NCI-H2171 (cell line): ENCODE results near the gene EEFSEC.

ENCODE experiments used
- DNase-seq: peaks from one replicate; lab custom pipeline; 2025; lab: John Stamatoyannopoulos, UW

The EEFSEC gene

DNA sequence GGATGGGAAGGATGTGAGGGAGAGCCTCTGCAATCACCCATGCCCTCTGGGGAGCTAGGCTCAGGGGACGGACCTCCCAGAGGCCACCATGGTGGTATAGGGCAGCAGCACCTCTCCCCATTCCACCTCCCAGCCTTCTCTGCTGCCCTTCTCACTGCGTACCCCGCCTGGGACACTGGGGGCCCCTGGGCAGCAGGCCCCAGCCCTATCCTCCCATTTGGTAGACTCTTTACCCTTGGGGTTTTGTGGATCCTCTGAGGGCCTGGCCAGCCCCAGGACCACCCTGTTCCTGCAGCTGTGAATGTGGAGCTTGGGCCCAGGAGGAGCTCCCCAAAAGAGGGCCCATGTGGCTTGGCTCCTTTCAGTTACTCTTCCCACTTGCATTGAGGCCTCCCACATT, 181.5 kb downstream of the EEFSEC start:
- no peak for DNase-seq

DNA sequence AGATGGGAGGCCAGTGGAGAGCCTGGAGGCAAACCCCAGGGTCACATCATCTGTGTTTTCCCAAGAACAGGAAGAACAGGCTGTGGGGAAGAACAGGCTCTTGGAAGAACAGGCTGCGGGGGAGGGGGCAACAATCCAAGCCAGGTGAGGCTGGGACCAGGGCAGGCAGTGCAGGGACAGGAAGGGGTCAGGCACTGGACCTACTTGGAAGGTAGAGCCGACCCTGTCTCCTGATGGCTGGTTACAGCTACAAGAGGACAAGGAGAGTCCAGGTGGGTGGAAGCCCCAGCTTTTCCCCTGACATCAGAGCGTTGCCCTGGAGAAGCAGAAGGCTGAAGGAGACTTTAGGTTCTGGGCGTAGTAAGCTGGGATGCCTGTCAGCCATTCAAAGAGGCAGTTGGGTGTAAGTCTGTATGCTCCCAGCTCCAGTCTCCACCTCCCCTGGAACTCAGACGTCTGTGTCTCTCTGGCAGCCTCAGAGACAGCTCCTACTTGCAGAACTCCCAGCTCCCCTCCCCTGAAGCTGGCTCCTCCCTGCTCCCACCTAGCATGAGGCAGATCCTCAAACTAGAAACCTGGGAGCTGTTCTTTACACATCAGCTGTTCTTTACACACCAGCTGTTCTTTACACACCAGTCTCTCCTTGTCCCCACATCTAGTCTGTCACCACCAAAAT, 182.5 kb downstream of the EEFSEC start:
- peak; percentile 21 for DNase-seq

GRCh38 chr3:128336337-128337156, 183.3 kb downstream of the EEFSEC start:
- DNase-seq: no peak

DNA sequence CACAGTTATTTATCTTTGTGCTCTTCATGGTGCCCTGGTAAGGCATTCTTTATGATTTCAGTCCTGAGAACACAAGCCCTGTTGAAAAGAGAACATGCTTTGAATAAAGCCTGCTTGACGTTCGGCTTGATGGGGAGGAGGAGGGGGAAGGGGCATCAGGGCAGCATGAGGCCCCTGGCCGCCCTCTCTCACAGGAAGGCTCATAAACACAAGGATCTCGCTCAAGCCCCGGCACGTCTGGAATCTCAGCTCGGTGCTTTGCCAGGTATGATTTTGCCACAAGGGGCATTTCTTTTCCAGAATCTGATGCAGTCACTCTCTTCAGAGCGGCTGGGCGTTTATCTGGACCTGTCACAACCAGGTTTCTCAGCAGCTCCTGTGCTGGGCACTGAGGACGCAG, 184.0 kb downstream of the EEFSEC start:
- peak; percentile 70 for DNase-seq

GRCh38 chr3:128338536-128339330, 185.5 kb downstream of the EEFSEC start:
- no peak for DNase-seq

- DNase-seq: no peak
These were observed 186.3 kb downstream of the EEFSEC start for GRCh38 chr3:128339491-128340012.

DNA sequence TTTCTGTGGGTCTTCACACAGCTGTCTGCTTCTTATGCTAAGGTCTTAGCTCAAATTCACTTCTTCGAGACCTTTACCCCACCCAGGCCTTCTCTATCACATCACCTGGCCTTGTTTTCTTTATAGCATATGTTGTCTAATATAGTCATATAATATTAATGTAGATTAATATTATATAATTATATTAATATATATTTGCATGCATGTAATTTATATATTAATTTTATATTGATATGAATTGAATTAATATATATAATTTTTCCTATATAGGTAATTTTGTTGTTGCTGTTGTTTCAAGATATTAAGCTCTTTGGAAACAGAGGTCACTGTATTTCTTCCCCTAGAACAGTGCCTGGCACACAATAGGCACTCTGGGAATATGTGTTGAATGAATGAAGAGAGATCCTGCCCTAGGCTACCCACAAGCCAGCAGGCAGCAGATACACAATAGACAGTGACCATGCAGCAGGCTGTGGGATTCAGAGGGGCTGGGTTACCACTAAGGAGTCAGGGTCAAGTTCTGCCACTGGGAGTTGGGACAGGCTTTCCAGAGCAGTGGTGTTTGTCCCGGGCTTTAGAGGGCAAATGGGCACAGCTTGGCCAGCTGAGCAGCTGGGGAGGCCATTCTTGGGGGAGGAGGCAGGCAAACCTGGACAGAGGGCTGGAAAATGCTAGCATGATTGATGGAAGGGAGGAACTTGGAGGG, 187.1 kb downstream of the EEFSEC start:
- no peak for DNase-seq

DNA sequence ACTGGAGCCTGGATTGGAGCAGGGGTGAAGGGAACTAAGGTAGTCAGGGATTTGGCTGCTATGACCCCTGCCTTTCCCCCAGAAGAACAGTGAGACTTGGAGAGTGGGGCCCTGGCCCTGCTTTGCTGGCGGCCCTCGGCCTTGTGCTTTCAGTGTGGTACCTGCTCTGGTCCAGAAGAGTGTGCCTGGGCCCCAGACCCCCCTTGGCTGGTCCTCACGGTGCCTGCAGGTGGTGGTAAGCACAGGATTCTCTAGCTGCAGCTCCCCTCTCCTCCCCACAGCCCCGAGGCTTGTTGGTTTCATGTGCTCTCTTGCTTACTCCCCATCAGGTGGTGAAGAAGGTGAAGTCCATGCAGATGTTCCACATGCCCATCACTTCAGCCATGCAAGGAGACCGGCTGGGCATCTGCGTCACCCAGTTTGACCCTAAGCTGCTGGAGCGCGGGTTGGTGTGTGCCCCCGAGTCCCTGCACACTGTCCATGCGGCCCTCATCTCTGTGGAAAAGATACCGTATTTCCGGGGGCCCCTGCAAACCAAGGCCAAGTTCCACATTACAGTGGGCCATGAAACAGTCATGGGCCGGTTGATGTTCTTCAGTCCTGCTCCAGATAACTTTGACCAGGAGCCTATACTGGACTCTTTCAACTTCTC, 187.7 kb downstream of the EEFSEC start:
- no peak for DNase-seq

GRCh38 chr3:128341659-128342395, 188.5 kb downstream of the EEFSEC start:
- DNase-seq: no peak

DNA sequence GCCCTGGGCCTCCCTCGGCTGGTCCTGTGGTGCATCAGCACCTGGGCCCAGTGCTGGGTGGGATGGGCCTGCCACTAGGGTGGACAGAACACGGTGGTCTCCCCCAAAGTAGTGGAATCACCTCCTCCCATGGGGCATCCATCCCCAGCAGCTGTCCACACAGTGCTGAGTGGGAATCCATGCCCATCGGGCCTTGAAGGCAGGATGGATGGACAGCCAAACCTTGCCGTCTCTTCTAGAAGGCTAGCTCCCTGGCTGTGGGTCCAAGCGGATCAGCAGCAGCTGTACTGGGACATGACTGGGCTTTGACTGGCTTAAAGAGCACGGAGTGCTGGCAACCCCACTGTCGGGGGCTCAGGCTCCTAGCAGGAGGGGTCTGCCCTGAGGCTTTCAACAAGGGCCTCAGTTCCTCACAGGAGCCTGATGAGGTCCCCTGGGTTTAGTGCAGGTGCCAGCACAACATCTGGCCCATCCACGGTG, 189.5 kb downstream of the EEFSEC start:
- DNase-seq: no peak

DNA sequence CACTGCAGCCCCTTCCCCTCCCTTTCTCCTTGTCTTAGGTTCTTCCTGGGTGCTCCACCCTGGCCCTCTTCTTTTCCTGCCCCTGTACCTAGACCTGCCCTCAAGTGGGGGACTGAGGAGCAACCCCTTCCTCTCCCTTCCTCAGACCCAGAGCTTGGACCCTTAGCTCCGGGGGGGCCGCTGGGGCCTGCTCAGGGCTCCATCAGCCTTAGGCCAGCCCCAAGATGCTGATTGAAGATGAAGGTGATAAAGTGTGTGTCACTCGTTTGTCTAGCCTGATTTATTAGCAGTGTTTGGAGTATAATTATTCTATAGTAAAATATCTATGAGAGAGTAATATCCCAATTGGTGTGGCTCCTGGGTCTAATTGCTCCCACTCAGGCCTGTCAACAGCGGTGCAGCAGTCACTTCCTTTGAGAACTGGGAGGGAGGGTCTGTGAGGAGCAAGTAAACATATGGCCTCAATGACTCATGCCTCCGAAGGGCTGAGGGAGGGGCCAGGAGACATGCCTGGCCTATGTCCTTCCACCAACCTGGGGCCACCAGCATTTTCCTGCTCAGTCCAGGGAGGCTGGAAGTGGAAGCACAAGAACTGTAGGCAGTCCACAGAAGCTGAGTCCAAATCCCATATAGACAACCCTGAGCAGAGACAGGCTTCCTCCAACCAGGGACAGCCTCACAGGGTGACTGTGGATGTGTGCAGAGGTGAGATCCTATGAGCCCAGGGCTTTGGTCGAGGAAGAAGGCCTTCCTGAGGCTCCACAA, 190.2 kb downstream of the EEFSEC start:
- peak; percentile 53 for DNase-seq

DNA sequence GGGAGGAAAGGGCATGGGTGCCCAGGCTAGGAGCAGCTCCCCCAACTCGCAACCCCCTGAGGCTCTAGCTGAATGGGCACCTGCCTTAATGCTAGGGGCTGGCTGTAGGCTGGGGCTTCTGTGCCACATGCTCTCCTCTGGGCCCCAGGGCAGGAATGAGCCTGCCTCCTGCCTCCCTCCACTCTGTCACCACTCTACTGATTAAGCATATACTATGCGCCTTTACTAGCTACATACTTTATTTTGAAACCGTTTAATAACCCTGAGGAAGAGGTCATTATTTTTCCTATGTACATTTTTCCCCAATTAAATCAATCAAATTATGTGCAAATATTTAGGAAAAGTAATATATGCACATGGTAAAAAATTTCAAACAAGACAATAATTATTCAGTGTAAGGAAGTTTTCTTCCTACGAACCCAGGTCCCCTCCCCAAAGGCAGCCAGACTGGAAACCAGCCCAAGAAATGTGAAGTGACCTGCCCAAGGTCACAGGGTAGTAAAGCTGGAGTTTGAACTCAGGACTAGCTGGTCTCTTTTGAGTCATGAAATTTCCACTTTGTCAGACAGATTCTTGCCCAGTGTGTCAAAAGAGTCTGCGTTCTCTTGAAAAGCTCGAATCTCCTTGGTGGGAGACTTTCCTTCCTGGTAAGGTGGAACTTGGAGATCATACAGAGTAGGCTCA, 190.9 kb downstream of the EEFSEC start:
- no peak for DNase-seq

DNA sequence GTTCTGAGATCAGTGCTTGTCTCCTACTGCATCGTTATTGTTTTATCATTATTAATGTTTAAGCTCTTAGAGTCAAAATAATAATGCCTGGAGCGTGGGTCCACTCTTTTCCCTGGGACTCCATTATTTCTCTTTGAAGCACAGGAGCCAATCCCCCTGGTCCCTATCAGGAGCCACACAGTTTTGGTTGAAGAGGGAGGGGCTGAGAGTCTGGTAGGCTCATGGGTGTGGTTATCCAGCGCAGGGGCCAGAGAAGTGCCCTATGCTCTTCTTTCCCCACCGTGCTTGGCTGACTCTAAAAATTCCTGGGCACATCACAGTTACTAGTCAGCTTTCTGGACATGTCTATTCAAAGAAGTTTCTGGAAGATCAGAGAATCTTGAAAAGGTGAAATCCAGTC, 191.9 kb downstream of the EEFSEC start:
- DNase-seq: no peak

GRCh38 chr3:128346562-128346961, 193.3 kb downstream of the EEFSEC start:
- no peak for DNase-seq

- DNase-seq: no peak
These were observed 194.0 kb downstream of the EEFSEC start for GRCh38 chr3:128347282-128347681.

- no peak for DNase-seq
These were observed 194.8 kb downstream of the EEFSEC start for GRCh38 chr3:128348075-128348474.

GRCh38 chr3:128348805-128349531, 195.7 kb downstream of the EEFSEC start:
- no peak for DNase-seq

GRCh38 chr3:128349963-128350599, 196.8 kb downstream of the EEFSEC start:
- DNase-seq: no peak
